GM21423 (cell line): ENCODE measurements around the gene LDLR.
"Not testable (repeated sequence)": the region's sequence is repeated elsewhere in the genome, so short reads cannot be mapped to it uniquely, and the experiment has no call there.

Experiments
- ATAC-seq: cut with Tn5 transposase; IDR thresholded peaks from one replicate; pipeline ENCODE4 v1.9.1; 2021; ENCODE audit warnings: mild to moderate bottlenecking, moderate library complexity; ENCODE audit not compliant: unreplicated experiment

The LDLR gene

GRCh38 chr19:11169896-11170678, 80.8 kb downstream of the LDLR start:
- no peak for ATAC-seq

- no peak for ATAC-seq
Observed at GRCh38 chr19:11171144-11171543, 81.9 kb downstream of the LDLR start.

GRCh38 chr19:11172576-11172975, 83.3 kb downstream of the LDLR start:
- ATAC-seq = no peak

- ATAC-seq = no peak
Observed at GRCh38 chr19:11173516-11174155, 84.4 kb downstream of the LDLR start.

GRCh38 chr19:11174336-11174735, 85.1 kb downstream of the LDLR start:
- ATAC-seq = no peak

- no peak for ATAC-seq
Observed at GRCh38 chr19:11175920-11176319, 86.7 kb downstream of the LDLR start.

GRCh38 chr19:11176466-11177193, 87.4 kb downstream of the LDLR start:
- no peak for ATAC-seq

GRCh38 chr19:11177592-11177991, 88.3 kb downstream of the LDLR start:
- ATAC-seq = no peak

- ATAC-seq = not testable (repeated sequence)
Observed at GRCh38 chr19:11179145-11179465, 89.8 kb downstream of the LDLR start.

- no peak for ATAC-seq
Observed at GRCh38 chr19:11179716-11180297, 90.5 kb downstream of the LDLR start.

- no peak for ATAC-seq
Observed at GRCh38 chr19:11180346-11180745, 91.1 kb downstream of the LDLR start.

- ATAC-seq = not testable (repeated sequence)
Observed at GRCh38 chr19:11180975-11181374, 91.7 kb downstream of the LDLR start.

GRCh38 chr19:11181488-11181887, 92.2 kb downstream of the LDLR start:
- no peak for ATAC-seq
